Upper lobe of left lung (tissue), 6 donors: ENCODE data around the gene SDHC. TPM values are rescaled to one million over a fixed set of nuclear protein-coding genes. Genes with fewer than 3 reads are reported as not detected.
A peak's percentile ranks its signal among the peaks of the same experiment; 100 is the strongest.

Experiments used
- ATAC-seq, 2 donors: fragments of 200-7000 bp; cut with Tn5 transposase; one replicate each; pipeline ENCODE4 v1.9.1; 2022; ENCODE audit warnings: mild to moderate bottlenecking in 2 of 2, moderate library complexity in 2 of 2; ENCODE audit not compliant: low FRiP score in 2 of 2
- DNase-seq, 2 donors: peaks; one replicate each; pipeline ENCODE4 v3.0.0-alpha.2; 2019 to 2020
- H3K27ac ChIP-seq, 4 donors: fragments of 200-600 bp; sonication (generic); one replicate each; pipeline ENCODE4 v1.5.1; 2016 to 2019
- H3K27me3 ChIP-seq, 4 donors: fragments of 200-600 bp; sonication (generic); one replicate each; pipeline ENCODE4 v1.5.1; 2017 to 2019
- H3K36me3 ChIP-seq, 4 donors: fragments of 200-600 bp; sonication (generic); one replicate each; pipeline ENCODE4 v1.5.1; 2016 to 2019
- H3K4me1 ChIP-seq, 4 donors: fragments of 200-600 bp; sonication (generic); one replicate each; pipeline ENCODE4 v1.5.1; 2018 to 2019
- H3K4me3 ChIP-seq, 4 donors: fragments of 200-600 bp; sonication (generic); one replicate each; pipeline ENCODE4 v1.5.1; 2017 to 2019; ENCODE audit warnings: mild to moderate bottlenecking in 2 of 4, moderate library complexity in 1 of 4
- H3K9me3 ChIP-seq, 4 donors: fragments of 200-600 bp; sonication (generic); one replicate each; pipeline ENCODE4 v1.5.1; 2018 to 2019
- CTCF ChIP-seq, 6 experiments: fragments of 450-650 bp in 4 of 6; fragments of 200-600 bp in 2 of 6; sonication (generic) in 2 of 6; IDR thresholded peaks; one replicate each; pipeline ENCODE4 v1.5.1; 2016 to 2019; ENCODE audit warnings: antibody characterized with exemption in 6 of 6
- EP300 ChIP-seq, 4 donors: sonication (generic); formaldehyde crosslinking; IDR thresholded peaks; one replicate each; pipeline ENCODE4 v1.5.1; 2017; ENCODE audit warnings: antibody characterized with exemption in 4 of 4, control low read depth in 2 of 4
- POLR2A ChIP-seq, 4 donors: fragments of 450-650 bp; IDR thresholded peaks; one replicate each; pipeline ENCODE4 v1.5.1; 2016 to 2017; ENCODE audit warnings: antibody characterized with exemption in 4 of 4, mild to moderate bottlenecking in 2 of 4
- POLR2AphosphoS5 ChIP-seq, 2 donors: sonication (generic); formaldehyde crosslinking; IDR thresholded peaks; one replicate each; pipeline ENCODE4 v1.5.1; 2017; ENCODE audit warnings: antibody characterized with exemption in 2 of 2
- WGBS, 2 donors: methylation state at CpG; one replicate each; pipeline ENCODE4 v1.1.5; 2017 to 2018; 5-methylcytosine and 5-hydroxymethylcytosine counted together
- total RNA-seq, 6 donors: library from RNA; depleted of rRNA in 4 of 6; stranded (reverse); fragments of >200 nt in 4 of 6; gene quantifications; one replicate each; pipeline versions ENCODE4 v1.1.0 to v1.2.1, GENCODE V29; 2016 to 2021
- donor health status: DM: no; HTN: no; CAD: no; lungs with moderate emphysema.
- donor health status: DM: no; HTN: yes; CAD: no; lungs with severe emphysema.

SDHC gene
- total RNA-seq, 6 donors from 2014 or later, result 17.7 to 159 (median 66.7) TPM

- H3K27ac ChIP-seq, result no peak overlapping the region
- H3K27me3 ChIP-seq, result no peaks in the 10 kb centered on the region
- H3K36me3 ChIP-seq, result no peaks in the 10 kb centered on the region
- no peak overlapping the region for H3K4me3 ChIP-seq
- ATAC-seq (peak; percentile 46 to 47), DNase-seq (no peak)
- no peaks in the 10 kb centered on the region for H3K9me3 ChIP-seq
- no peaks in the 10 kb centered on the region for H3K4me1 ChIP-seq
- TF ChIP-seq CTCF (IDR thresholded peaks at IDR 0.05) (no peak), POLR2A (IDR thresholded peaks at IDR 0.05) (no peak), POLR2AphosphoS5 (IDR thresholded peaks at IDR 0.05) (no peak), EP300 (IDR thresholded peaks at IDR 0.05) (no peak)
- WGBS, 2 donors, result 46 to 62% methylated on average over 3 of the region's 3 CpGs
Measured at GRCh38 chr1:161267321-161267720, 46.9 kb upstream of the SDHC start.

GRCh38 chr1:161273402-161273801 is 40.8 kb upstream of the SDHC start:
- no peak overlapping the region for H3K27ac ChIP-seq
- WGBS, 2 donors, result 59 to 74% methylated on average over 3 of the region's 3 CpGs
- TF ChIP-seq POLR2A (IDR thresholded peaks at IDR 0.05) (no peak), CTCF (IDR thresholded peaks at IDR 0.05) (no peak), EP300 (IDR thresholded peaks at IDR 0.05) (no peak), POLR2AphosphoS5 (IDR thresholded peaks at IDR 0.05) (no peak)
- no peaks in the 10 kb centered on the region for H3K36me3 ChIP-seq
- H3K4me3 ChIP-seq, result no peak overlapping the region
- H3K27me3 ChIP-seq, result no peaks in the 10 kb centered on the region
- H3K4me1 ChIP-seq, result no peaks in the 10 kb centered on the region
- ATAC-seq, result no peak
- no peak for DNase-seq
- H3K9me3 ChIP-seq, result no peaks in the 10 kb centered on the region

GRCh38 chr1:161274874-161275273 is 39.3 kb upstream of the SDHC start:
- DNase-seq (no peak), ATAC-seq (no peak)
- TF ChIP-seq CTCF (IDR thresholded peaks at IDR 0.05), result no peak
- TF ChIP-seq POLR2AphosphoS5 (IDR thresholded peaks at IDR 0.05), result no peak
- TF ChIP-seq POLR2A (IDR thresholded peaks at IDR 0.05), result no peak
- TF ChIP-seq EP300 (IDR thresholded peaks at IDR 0.05), result no peak
- Histone ChIP-seq H3K27me3 (no peaks in the 10 kb centered on the region), H3K9me3 (no peaks in the 10 kb centered on the region), H3K4me3 (no peak overlapping the region), H3K27ac (no peak overlapping the region), H3K4me1 (no peaks in the 10 kb centered on the region), H3K36me3 (no peaks in the 10 kb centered on the region)
- 75 to 76% methylated on average over 3 of the region's 3 CpGs for WGBS, 2 donors

GRCh38 chr1:161282991-161283390 is 31.2 kb upstream of the SDHC start:
- DNase-seq, result no peak
- no peak overlapping the region for H3K4me3 ChIP-seq
- no peaks in the 10 kb centered on the region for H3K27me3 ChIP-seq
- no peaks in the 10 kb centered on the region for H3K4me1 ChIP-seq
- H3K27ac ChIP-seq, result no peak overlapping the region
- no peaks in the 10 kb centered on the region for H3K36me3 ChIP-seq
- WGBS, 2 donors, result 94 to 100% methylated on average over 1 of the region's 1 CpG
- H3K9me3 ChIP-seq, result no peaks in the 10 kb centered on the region
- TF ChIP-seq POLR2A (IDR thresholded peaks at IDR 0.05), result no peak
- no peak for ATAC-seq

GRCh38 chr1:161285113-161285512 is 29.1 kb upstream of the SDHC start:
- no peak for TF ChIP-seq CTCF (IDR thresholded peaks at IDR 0.05)
- TF ChIP-seq EP300 (IDR thresholded peaks at IDR 0.05), result no peak
- no peak for TF ChIP-seq POLR2AphosphoS5 (IDR thresholded peaks at IDR 0.05)
- no peak for TF ChIP-seq POLR2A (IDR thresholded peaks at IDR 0.05)
- Histone ChIP-seq H3K4me3 (no peak overlapping the region), H3K27me3 (no peaks in the 10 kb centered on the region), H3K27ac (no peak overlapping the region), H3K9me3 (no peaks in the 10 kb centered on the region), H3K4me1 (no peaks in the 10 kb centered on the region), H3K36me3 (no peaks in the 10 kb centered on the region)
- WGBS, 2 donors, result 97 to 100% methylated on average over 2 of the region's 2 CpGs
- DNase-seq, result no peak
- ATAC-seq, result no peak
